Activated CD4-positive, alpha-beta T cell treated with anti-CD3 and anti-CD28 coated beads for 1 hour (primary cell): Measurements from ENCODE around the gene CD37.
"Not testable (repeated sequence)": the region's sequence is repeated elsewhere in the genome, so short reads cannot be mapped to it uniquely, and the experiment has no call there.

ENCODE experiments used
- DNase-seq: peaks from one replicate; pipeline ENCODE4 v3.0.0-alpha.2; 2020

The CD37 gene

DNA sequence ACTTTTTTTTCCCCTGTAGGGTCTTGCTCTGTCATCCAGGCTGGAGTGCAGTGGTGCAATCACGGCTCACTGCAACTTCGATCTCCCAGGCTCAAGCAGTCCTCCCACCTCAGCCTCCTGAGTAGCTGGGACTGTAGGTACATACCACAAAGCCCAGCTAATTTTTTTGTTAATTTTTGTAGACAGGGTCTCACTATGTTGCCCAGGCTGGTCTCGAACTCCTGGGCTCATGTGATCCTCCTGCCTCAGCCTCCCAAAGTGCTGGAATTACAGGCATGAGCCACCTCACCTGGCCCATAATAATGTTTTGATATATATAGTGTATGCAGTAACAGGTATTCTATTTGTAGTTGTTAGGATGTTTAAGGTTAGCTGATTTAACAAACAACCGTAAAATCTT, 4.0 kb upstream of the CD37 start:
- not testable (repeated sequence) for DNase-seq

DNA sequence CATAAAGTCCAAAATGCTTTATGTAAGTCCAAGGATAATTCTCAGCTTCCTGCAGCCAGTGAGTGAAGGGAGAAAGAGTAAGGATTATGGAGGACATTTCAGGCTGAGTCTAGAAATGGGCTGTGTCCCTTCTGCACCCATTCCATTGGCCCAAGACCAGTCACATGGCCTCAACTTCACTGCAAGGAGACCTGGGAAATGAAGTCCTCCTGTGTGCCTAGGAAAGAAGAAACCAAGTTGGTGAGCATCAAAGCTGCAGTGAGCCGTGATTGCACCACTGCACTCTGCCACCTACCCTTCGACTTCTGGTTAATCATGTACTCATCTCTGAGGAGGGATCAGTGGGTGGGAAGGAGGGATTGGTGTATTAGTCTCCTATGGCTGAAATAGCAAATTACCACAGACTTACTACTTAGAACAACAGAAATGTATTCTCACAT, 3.6 kb upstream of the CD37 start:
- DNase-seq, result peak; percentile 44

DNA sequence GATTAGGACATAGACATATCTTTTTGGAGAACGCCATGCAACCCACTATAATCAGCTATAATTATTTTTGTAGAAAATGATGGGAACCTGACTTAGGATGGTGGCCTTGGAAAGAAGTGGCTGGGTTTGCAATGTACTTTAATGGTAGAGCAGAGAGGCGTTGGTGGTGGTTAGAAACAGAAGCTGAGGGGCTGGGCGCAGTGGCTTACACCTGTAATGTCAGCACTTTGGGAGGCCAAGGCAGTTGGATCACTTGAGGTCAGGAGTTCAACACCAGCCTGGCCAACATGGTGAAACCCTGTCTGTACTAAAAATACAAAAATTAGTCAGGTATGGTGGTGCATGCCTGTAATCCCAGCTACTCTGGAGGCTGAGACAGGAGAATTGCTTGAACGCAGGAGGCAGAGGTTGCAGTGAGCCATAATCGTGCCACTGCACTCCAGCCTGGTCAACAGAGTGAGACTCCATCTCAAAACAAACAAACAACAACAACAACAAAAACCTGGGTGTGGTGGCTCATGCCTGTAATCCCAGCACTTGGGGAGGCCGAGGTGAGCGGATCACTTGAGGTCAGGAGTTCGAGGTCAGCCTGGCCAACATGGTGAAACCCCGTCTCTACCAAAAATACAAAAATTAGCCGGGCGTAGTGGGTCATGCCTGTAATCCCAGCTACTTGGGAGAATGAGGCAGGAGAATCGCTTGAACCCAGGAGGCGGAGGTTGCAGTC, 2.4 kb upstream of the CD37 start:
- DNase-seq, result not testable (repeated sequence)

DNA sequence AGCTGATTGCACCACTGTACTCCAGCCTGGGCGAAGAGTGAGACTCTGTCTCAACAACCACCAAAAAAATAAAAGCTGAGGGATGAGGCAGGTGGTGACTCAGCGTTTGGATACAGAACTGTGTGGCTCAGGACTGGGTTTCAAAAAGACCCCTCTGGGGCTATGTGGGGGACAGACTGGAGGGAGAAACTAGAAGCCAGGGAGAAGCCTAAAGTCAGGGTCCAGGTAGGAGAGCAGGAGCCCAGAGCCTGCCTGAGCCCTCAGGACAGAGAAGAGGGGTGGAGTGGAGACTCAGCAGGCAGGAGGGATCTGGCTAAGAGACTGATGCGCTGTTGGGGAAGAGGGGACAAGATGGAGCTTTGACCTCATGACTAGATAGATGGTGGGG, 1.8 kb upstream of the CD37 start:
- no peak for DNase-seq

- peak; percentile 56 for DNase-seq
Measured at GRCh38 chr19:49333811-49334288, 1.4 kb upstream of the CD37 start.

- no peak for DNase-seq
Measured at GRCh38 chr19:49335784-49336481, 727 bp downstream of the CD37 start.

DNA sequence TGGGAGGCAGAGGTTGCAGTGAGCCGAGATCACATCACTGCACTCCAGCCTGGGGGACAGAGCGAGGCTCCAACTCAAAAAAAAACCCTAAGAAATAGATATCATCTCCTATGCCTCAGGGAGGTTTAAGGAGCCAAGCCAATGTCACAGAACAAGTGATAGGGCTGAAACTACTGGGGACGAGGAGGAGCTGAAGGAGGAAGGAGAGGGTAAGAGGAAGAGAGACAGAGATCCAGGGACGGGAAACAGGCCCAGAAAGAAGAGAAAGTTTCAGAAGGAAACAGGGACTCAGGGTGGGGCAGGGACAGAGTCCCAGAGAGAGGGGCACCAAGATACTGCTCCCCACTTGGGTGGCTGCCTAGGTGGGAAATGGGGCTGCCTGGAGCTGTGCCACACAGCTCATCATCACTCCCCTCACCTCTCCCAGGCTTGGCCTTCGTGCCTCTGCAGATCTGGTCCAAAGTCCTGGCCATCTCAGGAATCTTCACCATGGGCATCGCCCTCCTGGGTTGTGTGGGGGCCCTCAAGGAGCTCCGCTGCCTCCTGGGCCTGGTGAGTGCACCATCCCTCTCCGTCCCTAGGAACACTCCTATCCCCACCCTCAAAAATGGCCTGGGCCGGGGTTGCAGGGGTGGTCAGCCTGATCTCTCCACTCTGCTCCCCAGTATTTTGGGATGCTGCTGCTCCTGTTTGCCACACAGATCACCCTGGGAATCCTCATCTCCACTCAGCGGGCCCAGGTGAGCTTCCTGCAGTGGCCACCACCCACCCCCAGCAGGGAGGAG, 1.5 kb downstream of the CD37 start:
- DNase-seq, result no peak

DNA sequence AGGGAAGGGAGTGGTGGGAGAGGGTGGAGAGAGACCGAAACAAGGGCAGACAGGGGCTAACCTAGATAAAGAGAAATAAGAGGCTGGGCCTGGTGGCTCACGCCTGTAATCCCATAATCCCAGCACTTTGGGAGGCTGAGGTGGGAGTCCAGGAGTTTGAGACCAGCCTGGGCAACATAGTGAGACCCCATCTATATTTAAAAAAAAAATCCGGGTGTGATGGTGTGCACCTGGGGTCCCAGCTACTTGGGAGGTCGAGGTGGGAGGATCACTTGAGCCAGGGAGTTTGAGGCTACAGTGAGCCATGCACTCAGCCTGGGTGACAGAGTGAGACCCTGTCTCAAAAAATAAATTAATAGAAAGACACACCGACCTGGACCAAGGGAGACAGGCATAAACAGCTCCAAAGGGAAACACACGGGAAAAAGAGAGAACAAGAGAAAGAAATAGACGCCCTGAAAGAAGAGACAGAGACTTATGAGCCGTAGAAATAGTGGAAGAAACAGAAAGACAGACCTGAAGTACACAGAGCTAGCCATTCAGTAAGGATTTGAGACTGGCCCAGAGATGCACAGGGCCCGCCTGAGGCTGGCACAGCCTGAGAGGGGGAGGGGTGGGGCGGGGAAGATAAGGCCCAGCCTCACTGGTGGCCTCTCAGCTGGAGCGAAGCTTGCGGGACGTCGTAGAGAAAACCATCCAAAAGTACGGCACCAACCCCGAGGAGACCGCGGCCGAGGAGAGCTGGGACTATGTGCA, 2.2 kb downstream of the CD37 start:
- no peak for DNase-seq

DNA sequence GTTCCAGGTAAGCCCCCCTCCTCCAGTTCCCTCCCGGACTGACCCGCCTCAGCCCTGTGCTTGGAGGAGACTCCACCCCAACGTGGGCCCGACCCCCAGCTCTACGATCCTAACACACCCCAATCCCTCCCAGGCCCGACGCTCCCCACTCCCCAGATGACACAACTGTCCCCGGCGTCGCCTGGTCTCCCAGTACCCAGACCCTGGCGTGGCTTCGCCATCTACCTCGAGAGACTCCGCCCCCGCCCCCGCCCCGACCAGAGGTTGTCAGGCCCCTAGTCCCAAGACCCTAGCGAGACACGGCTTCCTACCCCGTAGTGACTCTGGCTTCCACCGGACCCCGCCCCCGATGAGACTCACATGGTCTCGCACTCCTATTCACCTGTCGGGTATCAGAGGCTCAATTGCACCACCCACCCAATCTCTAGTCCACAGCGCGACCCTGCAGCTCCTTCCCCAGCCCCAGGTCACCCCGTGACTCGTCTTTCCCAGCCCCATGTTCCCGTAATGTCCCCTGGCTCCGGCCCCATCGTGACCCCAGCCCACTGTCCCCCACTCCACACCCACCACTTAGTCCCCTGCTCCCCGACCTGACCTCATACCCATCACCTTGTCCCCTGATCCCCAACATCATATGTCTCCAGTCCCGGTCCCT, 2.9 kb downstream of the CD37 start:
- no peak for DNase-seq

DNA sequence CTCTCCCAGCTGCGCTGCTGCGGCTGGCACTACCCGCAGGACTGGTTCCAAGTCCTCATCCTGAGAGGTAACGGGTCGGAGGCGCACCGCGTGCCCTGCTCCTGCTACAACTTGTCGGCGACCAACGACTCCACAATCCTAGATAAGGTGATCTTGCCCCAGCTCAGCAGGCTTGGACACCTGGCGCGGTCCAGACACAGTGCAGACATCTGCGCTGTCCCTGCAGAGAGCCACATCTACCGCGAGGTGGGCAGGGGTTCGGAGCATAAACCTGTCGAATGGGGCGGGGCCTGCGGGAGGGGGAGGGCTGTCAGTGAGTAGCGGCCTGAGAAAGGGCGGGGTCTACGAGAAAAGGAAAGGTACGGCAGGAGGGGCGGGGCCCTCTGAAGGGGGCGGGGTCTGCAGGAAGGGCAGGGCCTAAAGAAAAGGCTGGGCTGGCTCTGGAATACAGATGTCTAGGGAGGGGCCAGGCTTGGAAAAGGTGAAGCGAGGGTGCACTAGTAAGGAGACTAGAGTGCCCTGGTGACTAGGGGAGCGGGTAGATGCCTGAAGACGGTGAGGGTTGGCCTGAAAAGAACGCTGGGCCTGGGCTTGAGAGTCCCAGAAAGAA, 3.6 kb downstream of the CD37 start:
- DNase-seq, result no peak

GRCh38 chr19:49339301-49340068, 4.3 kb downstream of the CD37 start:
- no peak for DNase-seq

GRCh38 chr19:49340069-49340864, 5.1 kb downstream of the CD37 start:
- no peak for DNase-seq

DNA sequence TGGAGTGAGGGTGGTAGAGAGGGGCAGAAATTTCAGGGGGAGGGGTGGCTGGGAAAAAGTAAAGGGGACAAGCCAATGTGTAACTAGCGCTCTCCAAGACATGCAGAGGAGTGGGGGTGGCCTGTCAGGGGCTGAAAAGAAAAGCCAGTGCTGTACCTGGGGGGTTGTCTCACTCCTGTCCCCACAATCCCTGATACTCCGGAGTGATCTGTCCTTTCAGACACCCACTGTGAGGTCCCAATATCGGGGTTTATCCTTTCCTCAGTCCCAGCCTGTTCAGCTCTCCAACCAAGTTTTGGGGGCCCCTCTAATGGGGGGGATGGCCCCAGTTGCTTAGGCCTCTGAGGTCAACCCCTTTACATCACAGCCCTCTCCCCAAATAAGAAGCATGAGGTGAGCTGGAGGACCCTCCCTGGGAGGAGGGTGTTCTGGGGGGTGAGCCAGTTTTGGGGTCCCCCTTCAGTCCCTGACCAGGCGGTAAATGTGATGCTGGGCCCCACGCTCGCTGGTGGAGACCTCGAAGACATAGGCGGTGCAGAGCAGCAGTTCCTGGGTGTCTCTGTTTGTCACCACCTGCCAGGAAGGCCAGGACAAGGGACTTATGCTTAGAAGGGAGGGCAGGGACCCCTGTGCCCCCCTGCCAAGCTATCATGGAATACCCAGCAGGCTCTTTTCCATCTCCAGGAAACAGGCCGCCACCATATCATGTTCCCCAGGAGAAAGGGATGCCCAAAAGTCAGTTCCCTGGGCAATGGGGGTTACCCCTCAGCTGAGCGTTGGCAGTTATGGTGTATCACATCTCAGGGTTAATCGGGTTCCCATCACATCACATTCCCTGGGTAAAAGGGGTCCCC, 5.9 kb downstream of the CD37 start:
- DNase-seq, result no peak

DNA sequence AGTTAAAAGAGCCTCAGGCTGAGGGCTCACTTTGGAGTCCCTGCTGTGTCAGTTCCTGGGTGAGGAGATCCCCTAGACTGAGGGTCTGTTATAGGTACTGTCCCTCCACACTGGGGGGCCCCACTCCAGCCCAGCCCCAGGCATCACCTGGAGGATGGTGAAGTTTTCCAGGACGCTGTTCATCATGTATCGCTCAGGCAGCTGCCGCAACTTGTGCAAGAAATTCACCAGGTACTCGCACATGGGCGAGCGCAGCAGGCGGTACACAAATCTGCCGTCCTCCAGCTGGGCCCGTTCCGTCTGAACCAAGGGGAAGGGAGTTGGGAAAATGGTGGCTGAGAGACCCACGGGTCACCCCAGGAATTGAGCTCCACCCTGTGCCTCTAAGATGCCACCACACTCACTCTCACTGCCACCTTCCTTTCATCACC, 7.1 kb downstream of the CD37 start:
- no peak for DNase-seq

DNA sequence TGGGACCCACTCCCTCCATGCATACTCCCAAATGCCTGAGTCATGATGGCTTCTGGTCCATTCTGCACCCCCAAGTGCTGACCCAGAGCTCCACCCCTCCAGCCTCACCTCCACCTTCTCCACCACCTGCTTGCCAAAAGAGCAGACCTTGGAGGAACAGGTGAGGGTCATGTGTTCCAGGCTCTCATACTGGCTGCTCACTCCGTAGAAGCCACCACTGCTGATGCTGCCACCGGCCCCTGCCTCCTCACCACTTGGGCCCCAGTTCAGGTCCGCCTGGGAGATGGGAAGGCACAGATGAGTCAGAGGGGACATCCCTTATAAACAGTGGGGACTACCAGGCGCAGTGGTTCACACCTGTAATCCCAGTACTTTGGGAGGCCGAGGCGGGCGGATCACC, 7.9 kb downstream of the CD37 start:
- no peak for DNase-seq

DNA sequence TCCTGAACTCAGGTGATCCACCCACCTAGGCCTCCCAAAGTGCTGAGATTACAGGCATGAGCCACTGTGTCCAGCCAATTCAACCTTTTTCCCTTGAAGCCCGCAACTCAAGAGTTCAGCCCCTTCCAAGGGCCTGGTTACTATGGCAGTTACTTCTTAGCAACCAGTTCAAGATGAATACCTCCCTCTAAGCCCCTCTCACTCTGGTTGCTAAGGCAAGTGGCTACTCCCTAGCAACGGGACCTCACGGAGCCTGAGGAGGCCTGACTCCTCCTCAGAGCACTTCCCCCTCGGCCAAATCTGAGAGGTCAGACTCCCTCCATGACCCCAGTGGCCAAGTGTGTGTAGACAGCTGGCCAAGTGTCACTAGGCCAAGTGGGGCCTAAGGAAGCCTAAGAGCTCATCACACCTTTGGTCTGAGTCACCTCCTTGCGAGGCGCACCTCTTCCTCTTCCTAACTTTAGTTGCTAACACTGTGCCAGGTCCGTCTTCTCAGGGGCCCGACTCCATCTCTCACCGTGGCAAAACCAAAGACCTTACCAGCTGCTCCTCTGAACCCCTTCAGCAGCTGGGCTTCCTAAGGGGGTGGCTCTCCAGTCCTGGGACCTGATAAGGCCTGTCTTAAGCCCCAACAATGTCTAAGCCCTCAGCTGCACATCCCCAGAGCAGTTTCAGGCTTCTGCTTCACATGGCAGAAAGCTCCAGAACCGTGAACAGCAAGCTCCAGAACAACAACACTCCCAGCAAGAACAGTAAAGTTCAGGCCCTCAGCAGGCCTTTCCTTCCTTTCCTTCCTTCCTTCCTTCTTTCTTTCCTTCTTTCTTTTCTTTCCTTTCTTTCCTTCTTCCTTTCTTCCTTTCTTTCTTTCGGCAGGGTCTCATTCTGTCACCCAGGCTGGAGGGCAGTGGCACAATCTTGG, 9.6 kb downstream of the CD37 start:
- no peak for DNase-seq

DNA sequence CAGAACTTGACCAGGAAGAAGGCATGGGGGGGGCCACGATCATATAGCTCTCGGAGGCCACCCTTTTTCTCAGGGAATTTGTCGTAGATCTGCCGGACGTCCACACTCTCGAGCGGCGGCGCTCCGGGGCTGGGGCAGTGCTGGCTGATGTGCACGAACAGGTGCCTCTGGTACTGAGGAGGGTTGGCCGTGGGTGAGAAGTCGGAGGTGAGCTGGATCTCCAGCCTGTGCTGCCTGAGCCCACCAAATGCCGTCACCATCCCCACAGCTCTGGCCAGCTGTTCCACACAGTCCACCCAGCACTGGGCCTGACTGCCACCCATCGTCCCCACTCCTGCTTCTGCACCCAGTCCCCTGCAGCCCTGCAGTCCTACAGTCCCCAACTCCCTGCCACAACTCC, 12.0 kb downstream of the CD37 start:
- no peak for DNase-seq

GRCh38 chr19:49347835-49348234, 12.6 kb downstream of the CD37 start:
- DNase-seq, result no peak
